GM12878 (cell line): Measurements from ENCODE around the gene ALG2. TPM values are rescaled to one million over a fixed set of nuclear protein-coding genes. Genes with fewer than 3 reads are reported as not detected.

Source experiments
- ATAC-seq: fragments of 200-7000 bp; cut with Tn5 transposase; 3 replicates; pipeline ENCODE4 v1.9.1; 2020; ENCODE audit warnings: mild to moderate bottlenecking, moderate library complexity
- BruUV-seq: library from RNA; stranded (reverse); fragments of 400-500 nt; replicated peaks from 2 replicates; lab custom pipeline; 2021; lab: Mats Ljungman, UMichigan
- CTCF ChIA-PET: fragments of 300-600 bp; sonication (Branson Sonifier 250); formaldehyde crosslinking; extraction: SDS; loops from one replicate; lab custom pipeline; 2021; ENCODE audit warnings: inconsistent platforms; lab: Yijun Ruan, JAX
- POLR2A ChIA-PET: fragments of 350-600 bp; formaldehyde crosslinking; extraction: SDS; loops from one replicate; lab custom pipeline; 2021; ENCODE audit warnings: inconsistent platforms; lab: Charles Lee
- RAD21 ChIA-PET: fragments of 300-600 bp; sonication (Branson Sonifier 250); formaldehyde crosslinking; loops from one replicate; lab custom pipeline; 2023; ENCODE audit warnings: antibody characterized with exemption; ENCODE audit not compliant: unreplicated experiment; lab: Charles Lee
- SMC1A ChIA-PET: fragments of 300-600 bp; sonication (Branson Sonifier 250); formaldehyde crosslinking; loops from one replicate; lab custom pipeline; 2023; ENCODE audit not compliant: unreplicated experiment, uncharacterized antibody; lab: Charles Lee
- DNase-seq: peaks from one replicate; pipeline ENCODE4 v3.0.0-alpha.2; 2011; ENCODE audit warnings: low read depth, low spot score
- FAIRE-seq: peaks from 3 replicates; lab custom pipeline; 2011; peaks lifted over from hg19 to GRCh38; lab: Jason Lieb, UNC
- H2AFZ ChIP-seq: 2 replicates; pipeline ENCODE4 v1.6.0; 2011; ENCODE audit warnings: low read depth, low read length, control low read depth; ENCODE audit not compliant: control insufficient read depth
- H3K27ac ChIP-seq: 2 replicates; pipeline ENCODE4 v1.5.1; 2011; ENCODE audit warnings: control low read depth; ENCODE audit not compliant: control insufficient read depth, insufficient read depth
- H3K27me3 ChIP-seq, 2 experiments: replicated peaks in 1 of 2; 2 replicates each; pipeline versions ENCODE4 v1.6.0 to v1.6.1; 2011; ENCODE audit warnings: low read length in 1 of 2; ENCODE audit not compliant: control insufficient read depth in 2 of 2, insufficient read depth in 2 of 2
- H3K36me3 ChIP-seq, 2 experiments: 2 replicates each; pipeline ENCODE4 v1.5.1; 2011; ENCODE audit warnings: low read length in 1 of 2; ENCODE audit not compliant: control insufficient read depth in 2 of 2, insufficient read depth in 2 of 2
- H3K4me1 ChIP-seq: 2 replicates; pipeline ENCODE4 v1.6.1; 2011; ENCODE audit warnings: mild to moderate bottlenecking, low read length, moderate library complexity, mixed read lengths; ENCODE audit not compliant: control insufficient read depth, insufficient read depth
- H3K4me2 ChIP-seq: 2 replicates; pipeline ENCODE4 v1.6.0; 2011; ENCODE audit warnings: control low read depth; ENCODE audit not compliant: control insufficient read depth, insufficient read depth
- H3K4me3 ChIP-seq: fragments of 200-600 bp; sonication (generic); 2 replicates; pipeline ENCODE4 v1.5.1; 2016
- H3K79me2 ChIP-seq: 2 replicates; pipeline ENCODE4 v1.6.0; 2011; ENCODE audit warnings: low read length; ENCODE audit not compliant: control insufficient read depth, insufficient read depth
- H3K9ac ChIP-seq: 2 replicates; pipeline ENCODE4 v1.8.0; 2011; ENCODE audit warnings: low read length, control low read depth, mixed read lengths; ENCODE audit not compliant: control insufficient read depth, insufficient read depth
- H3K9me3 ChIP-seq: replicated peaks from 3 replicates; pipeline ENCODE4 v1.5.1; 2011; ENCODE audit warnings: mild to moderate bottlenecking, low read length; ENCODE audit not compliant: control insufficient read depth, insufficient read depth
- H4K20me1 ChIP-seq: 2 replicates; pipeline ENCODE4 v1.6.0; 2011; ENCODE audit not compliant: control insufficient read depth, insufficient read depth
- FOS ChIP-seq: IDR thresholded peaks from 3 replicates; pipeline ENCODE4 v1.6.1; 2011; ENCODE audit warnings: borderline replicate concordance; ENCODE audit not compliant: insufficient read length; ENCODE audit errors: extremely low read depth
- MTA3 ChIP-seq: IDR thresholded peaks from 2 replicates; pipeline ENCODE4 v1.6.1; 2012; ENCODE audit warnings: low read length, inconsistent platforms, borderline replicate concordance
- NBN ChIP-seq: fragments of 450-650 bp; IDR thresholded peaks from 2 replicates; pipeline ENCODE4 v1.6.1; 2016
- NR2C1 ChIP-seq: fragments of 450-650 bp; IDR thresholded peaks from 2 replicates; pipeline ENCODE4 v1.6.1; 2017; ENCODE audit warnings: antibody characterized with exemption, mild to moderate bottlenecking, moderate library complexity
- POLR2A ChIP-seq: IDR thresholded peaks from 2 replicates; pipeline ENCODE4 v1.6.1; 2011; ENCODE audit warnings: low read depth, mild to moderate bottlenecking, low read length
- POU2F2 ChIP-seq: IDR thresholded peaks from 3 replicates; pipeline ENCODE4 v1.6.1; 2011; ENCODE audit warnings: low read depth, mild to moderate bottlenecking, low read length, borderline replicate concordance
- RAD21 ChIP-seq: IDR thresholded peaks from 2 replicates; pipeline ENCODE4 v1.6.1; 2011; ENCODE audit warnings: mild to moderate bottlenecking, low read depth, low read length, moderate library complexity; ENCODE audit not compliant: insufficient read depth
- RELA ChIP-seq: fragments of 450-650 bp; IDR thresholded peaks from 2 replicates; pipeline ENCODE4 v1.8.0; 2014; ENCODE audit warnings: borderline replicate concordance; ENCODE audit not compliant: partially characterized antibody
- TCF3 ChIP-seq: IDR thresholded peaks from 2 replicates; pipeline ENCODE4 v1.6.1; 2012; ENCODE audit warnings: low read depth, mild to moderate bottlenecking, low read length, borderline replicate concordance; ENCODE audit not compliant: insufficient read depth
- ZNF24 ChIP-seq: fragments of 450-650 bp; IDR thresholded peaks from 2 replicates; pipeline ENCODE4 v1.6.1; 2017; ENCODE audit warnings: antibody characterized with exemption, mild to moderate bottlenecking
- WGBS: methylation state at CpG from one replicate; pipeline ENCODE4 v1.1.6; 2016; ENCODE audit warnings: low lambda C conversion rate; ENCODE audit not compliant: insufficient replicate concordance, insufficient coverage; ENCODE audit errors: missing lambda C conversion rate; 5-methylcytosine and 5-hydroxymethylcytosine counted together
- in situ Hi-C: fragments of 300-500 bp; cut with MboI; formaldehyde crosslinking; loops from 9 replicates; pipeline ENCODE4 v1.14.3; 2018; ENCODE audit warnings: mixed read lengths
- intact Hi-C: fragments of 100-400 bp; cut with micrococcal nuclease; formaldehyde crosslinking; loops from one replicate; pipeline ENCODE4 v1.14.2; 2022; ENCODE audit not compliant: unreplicated experiment
- polyA plus RNA-seq, 11 experiments: library from polyadenylated mRNA; depleted of rRNA in 4 of 11; unstranded in 6 of 11; stranded (reverse) in 5 of 11; fragments of >200 nt; fragmentation: Nextera tagmentation in 4 of 11; fragmentation: Illumina TruSeq in 1 of 11; extraction: Ambion mirVana in 4 of 11; extraction: Trizol in 1 of 11; gene quantifications; 1 replicate in 1 of 11; 2 replicates in 10 of 11; pipeline versions ENCODE4 v1.2.1 to v1.2.3, GENCODE V29; 2011 to 2016; ENCODE audit warnings: inconsistent platforms in 2 of 11, missing spikeins in 2 of 11, low read depth in 1 of 11
- total RNA-seq, 4 experiments: library from RNA; depleted of rRNA in 3 of 4; stranded (reverse); fragments of >200 nt in 3 of 4; fragmentation: Illumina TruSeq in 1 of 4; extraction: Trizol in 1 of 4; gene quantifications; 2 replicates each; pipeline versions ENCODE4 v1.2.1 to v1.2.3, GENCODE V29; 2013 to 2021

The ALG2 gene
- total and polyA plus RNA-seq, 10 of the 15 experiments (the other 5 are each of a cell fraction or from before 2014, with no cell fraction given) = 8.8 to 52.5 (median 38.6) TPM

GRCh38 chr9:99185348-99185632 is 36.5 kb downstream of the ALG2 start:
- BruUV-seq = no TSS peak
- H3K36me3 ChIP-seq = no peaks in the 10 kb centered on the region
- peaks cover 61% of the 10 kb centered on the region for H3K4me1 ChIP-seq
- ChIA-PET POLR2A (interaction anchor here (0.6 to 2.6 kb wide), 9 partner anchors 11 to 764 kb away, joined by 3 to 11 read pairs (median 5); partner anchors contain the start of genes ALG2 and SEC61B), CTCF (interaction anchor here (0.5 to 9.3 kb wide), 37 partner anchors 9 to 1139 kb away, joined by 3 to 131 read pairs (median 5); partner anchors contain the start of genes ALG2 and SEC61B)
- intact Hi-C loops = loop anchor here (2.0 to 10.0 kb wide), 5 partner anchors 180 to 1250 kb away; partner anchors contain the start of genes ERP44, INVS and NR4A3
- H4K20me1 ChIP-seq = no peaks in the 10 kb centered on the region
- no peak overlapping the region for H2AFZ ChIP-seq
- no peak overlapping the region for H3K9ac ChIP-seq
- no peaks in the 10 kb centered on the region for H3K9me3 ChIP-seq
- no peaks in the 10 kb centered on the region for H3K27me3 ChIP-seq
- no peak overlapping the region for H3K4me2 ChIP-seq
- TF ChIP-seq RELA (no peak), POLR2A (no peak), MTA3 (no peak), NR2C1 (no peak), RAD21 (no peak), TCF3 (no peak), FOS (no peak), NBN (no peak), ZNF24 (no peak), POU2F2 (no peak)
- TF ChIP-seq, all 136 proteins: peak for 0
- SMC1A ChIA-PET = interaction anchor here (0.7 to 12.4 kb wide), 27 partner anchors 9 to 1136 kb away, joined by 3 to 189 read pairs (median 6); partner anchors contain the start of genes ALG2, NR4A3 and SEC61B
- H3K4me3 ChIP-seq = no peak overlapping the region
- RAD21 ChIA-PET = interaction anchor here (0.6 to 13.6 kb wide), 24 partner anchors 12 to 1302 kb away, joined by 3 to 147 read pairs (median 4); partner anchors contain the start of genes ALG2 and SEC61B
- DNase-seq (no peak), FAIRE-seq (no peak), ATAC-seq (no peak)
- H3K27ac ChIP-seq = no peak overlapping the region
- 48% methylated on average over 4 of the region's 5 CpGs for WGBS
- H3K79me2 ChIP-seq = no peaks in the 10 kb centered on the region
- in situ Hi-C loops = loop anchor here (10.0 kb wide), 2 partner anchors 1040 to 1140 kb away; no protein-coding TSS in a partner anchor
